Skeletal muscle satellite cell (primary cell): ENCODE measurements around the gene PIAS1.
"Not testable (repeated sequence)": the region's sequence is repeated elsewhere in the genome, so short reads cannot be mapped to it uniquely, and the experiment has no call there.

Experiments
- H3K27me3 ChIP-seq: 2 replicates; pipeline ENCODE4 v1.7.0; 2013; ENCODE audit warnings: low read length; ENCODE audit not compliant: control insufficient read depth, insufficient read depth
- H3K36me3 ChIP-seq: 2 replicates; pipeline ENCODE4 v1.7.0; 2013; ENCODE audit warnings: mild to moderate bottlenecking, control low read depth, low read length; ENCODE audit not compliant: insufficient read depth
- H3K4me1 ChIP-seq: 2 replicates; pipeline ENCODE4 v1.7.0; 2013; ENCODE audit warnings: low read length; ENCODE audit not compliant: control insufficient read depth, insufficient read depth
- H3K4me2 ChIP-seq: 2 replicates; pipeline ENCODE4 v1.7.0; 2013; ENCODE audit warnings: mild to moderate bottlenecking, low read length
- H3K4me3 ChIP-seq: 2 replicates; pipeline ENCODE4 v1.7.0; 2013; ENCODE audit warnings: low read length
- H3K9ac ChIP-seq: 2 replicates; pipeline ENCODE4 v1.7.0; 2013; ENCODE audit warnings: mild to moderate bottlenecking, low read depth, low read length, moderate library complexity
- H3K9me3 ChIP-seq: replicated peaks from 2 replicates; pipeline ENCODE4 v1.7.0; 2013; ENCODE audit warnings: mild to moderate bottlenecking, control low read depth, low read length

The PIAS1 gene

DNA sequence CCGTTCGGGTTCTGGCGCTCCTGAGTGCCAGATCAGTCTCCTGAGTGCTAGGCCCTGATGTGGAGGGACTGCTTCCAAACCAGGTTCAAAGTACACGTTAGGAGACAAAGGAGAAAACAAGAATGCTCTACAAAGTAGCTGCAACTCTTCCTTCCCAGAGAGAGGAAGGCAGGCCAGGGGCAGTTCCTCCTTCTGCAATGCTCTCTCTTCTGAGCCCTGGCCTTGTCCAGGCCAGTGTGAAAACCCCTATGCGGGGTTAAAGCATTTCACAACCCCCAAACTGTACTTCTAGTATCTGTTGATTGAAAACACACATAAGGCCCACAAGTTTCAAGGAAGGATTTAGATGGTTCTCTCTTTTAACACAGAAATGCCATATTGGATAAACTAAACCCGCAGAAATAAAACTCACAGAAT lies 160.7 kb downstream of the PIAS1 start:
- Histone ChIP-seq H3K9me3 (no peaks in the 10 kb centered on the region), H3K27me3 (no peaks in the 10 kb centered on the region), H3K4me2 (no peak overlapping the region), H3K4me3 (no peak overlapping the region), H3K4me1 (no peaks in the 10 kb centered on the region), H3K9ac (no peak overlapping the region), H3K36me3 (peaks cover 4% of the 10 kb centered on the region)

- no peak overlapping the region for H3K4me2 ChIP-seq
- H3K4me3 ChIP-seq = no peak overlapping the region
- no peaks in the 10 kb centered on the region for H3K4me1 ChIP-seq
- H3K9ac ChIP-seq = no peak overlapping the region
- H3K27me3 ChIP-seq = no peaks in the 10 kb centered on the region
- peaks cover 2% of the 10 kb centered on the region for H3K36me3 ChIP-seq
- H3K9me3 ChIP-seq = no peaks in the 10 kb centered on the region
Measured at GRCh38 chr15:68217341-68217740, 163.2 kb downstream of the PIAS1 start.

- no peak overlapping the region for H3K9ac ChIP-seq
- no peaks in the 10 kb centered on the region for H3K4me1 ChIP-seq
- no peaks in the 10 kb centered on the region for H3K27me3 ChIP-seq
- peaks cover 2% of the 10 kb centered on the region for H3K36me3 ChIP-seq
- no peaks in the 10 kb centered on the region for H3K9me3 ChIP-seq
- H3K4me3 ChIP-seq = no peak overlapping the region
- no peak overlapping the region for H3K4me2 ChIP-seq
Measured at GRCh38 chr15:68218331-68218730, 164.2 kb downstream of the PIAS1 start.

- H3K36me3 ChIP-seq = peaks cover 2% of the 10 kb centered on the region
- H3K4me2 ChIP-seq = no peak overlapping the region
- no peaks in the 10 kb centered on the region for H3K27me3 ChIP-seq
- no peak overlapping the region for H3K9ac ChIP-seq
- H3K9me3 ChIP-seq = no peaks in the 10 kb centered on the region
- no peaks in the 10 kb centered on the region for H3K4me1 ChIP-seq
- H3K4me3 ChIP-seq = no peak overlapping the region
Measured at GRCh38 chr15:68218847-68219798, 165.0 kb downstream of the PIAS1 start.

DNA sequence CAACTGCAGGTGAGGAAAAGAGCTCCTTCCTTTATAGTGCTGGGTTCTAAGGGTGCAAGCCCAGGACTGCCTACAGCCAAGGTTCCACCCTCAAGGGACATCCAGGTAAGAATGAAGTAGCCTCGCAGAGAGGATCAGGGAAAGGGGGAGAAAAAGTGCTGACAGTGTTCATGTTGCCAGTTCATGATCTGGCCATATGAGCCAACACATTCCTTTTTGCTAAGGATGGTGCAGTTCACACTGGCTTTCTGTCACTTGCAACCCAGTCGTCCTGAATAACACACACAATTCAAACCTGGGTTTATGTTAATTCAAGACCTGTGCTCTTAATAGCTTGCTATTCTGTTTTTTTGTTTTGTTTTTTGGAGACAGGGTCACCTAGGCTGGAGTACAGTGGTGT lies 166.4 kb downstream of the PIAS1 start:
- Histone ChIP-seq H3K9ac (no peak overlapping the region), H3K27me3 (no peaks in the 10 kb centered on the region), H3K9me3 (no peaks in the 10 kb centered on the region), H3K4me1 (no peaks in the 10 kb centered on the region), H3K4me3 (no peak overlapping the region), H3K4me2 (no peak overlapping the region), H3K36me3 (peaks cover 2% of the 10 kb centered on the region)

- Histone ChIP-seq H3K4me3 (no peak overlapping the region), H3K27me3 (no peaks in the 10 kb centered on the region), H3K9me3 (no peaks in the 10 kb centered on the region), H3K9ac (no peak overlapping the region), H3K4me2 (no peak overlapping the region), H3K36me3 (peaks cover 2% of the 10 kb centered on the region), H3K4me1 (no peaks in the 10 kb centered on the region)
Measured at GRCh38 chr15:68220967-68221366, 166.9 kb downstream of the PIAS1 start.

DNA sequence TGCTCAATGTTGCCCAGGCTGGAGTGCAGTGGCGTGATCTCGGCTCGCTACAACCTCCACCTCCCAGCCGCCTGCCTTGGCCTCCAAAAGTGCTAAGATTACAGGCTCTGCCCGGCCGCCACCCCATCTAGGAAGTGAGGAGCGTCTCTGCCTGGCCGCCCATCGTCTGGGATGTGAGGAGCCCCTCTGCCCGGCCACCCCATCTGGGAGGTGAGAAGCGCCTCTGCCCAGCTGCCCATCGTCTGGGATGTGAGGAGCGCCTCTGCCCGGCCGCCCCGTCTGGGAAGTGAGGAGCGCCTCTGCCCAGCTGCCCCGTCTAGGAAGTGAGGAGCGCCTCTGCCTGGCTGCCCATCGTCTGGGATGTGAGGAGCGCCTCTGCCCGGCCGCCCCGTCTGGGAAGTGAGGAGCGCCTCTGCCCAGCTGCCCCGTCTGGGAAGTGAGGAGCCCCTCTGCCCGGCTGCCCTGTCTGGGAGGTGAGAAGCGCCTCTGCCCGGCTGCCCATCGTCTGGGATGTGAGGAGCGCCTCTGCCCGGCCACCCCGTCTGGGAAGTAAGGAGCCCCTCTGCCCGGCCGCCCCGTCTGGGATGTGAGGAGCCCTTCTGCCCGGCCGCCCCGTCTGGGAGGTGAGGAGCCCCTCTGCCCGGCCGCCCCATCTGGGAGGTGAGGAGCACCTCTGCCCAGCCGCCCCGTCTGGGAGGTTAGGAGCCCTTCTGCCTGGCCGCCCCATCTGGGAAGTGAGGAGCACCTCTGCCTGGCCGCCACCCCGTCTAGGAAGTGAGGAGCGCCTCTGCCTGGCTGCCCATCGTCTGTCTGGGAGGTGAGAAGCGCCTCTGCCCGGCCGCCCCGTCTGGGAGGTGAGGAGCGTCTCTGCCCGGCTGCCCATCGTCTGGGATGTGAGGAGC lies 167.7 kb downstream of the PIAS1 start:
- H3K9me3 ChIP-seq, H3K4me3 ChIP-seq, H3K27me3 ChIP-seq, H3K36me3 ChIP-seq, H3K9ac ChIP-seq, H3K4me2 ChIP-seq, H3K4me1 ChIP-seq: not testable (repeated sequence)

DNA sequence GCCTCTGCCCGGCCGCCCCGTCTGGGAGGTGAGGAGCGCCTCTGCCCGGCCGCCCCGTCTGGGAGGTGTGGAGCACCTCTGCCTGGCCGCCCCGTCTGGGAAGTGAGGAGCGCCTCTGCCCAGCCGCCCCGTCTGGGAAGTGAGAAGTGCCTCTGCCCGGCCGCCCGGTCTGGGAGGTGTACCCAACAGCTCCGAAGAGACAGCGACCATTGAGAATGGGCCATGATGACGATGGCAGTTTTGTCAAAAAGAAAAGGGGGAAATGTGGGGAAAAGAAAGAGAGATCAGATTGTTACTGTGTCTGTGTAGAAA lies 168.3 kb downstream of the PIAS1 start:
- not testable (repeated sequence) for H3K4me2 ChIP-seq, H3K4me1 ChIP-seq, H3K9me3 ChIP-seq, H3K9ac ChIP-seq, H3K4me3 ChIP-seq, H3K27me3 ChIP-seq, H3K36me3 ChIP-seq

- Histone ChIP-seq H3K9me3 (no peaks in the 10 kb centered on the region), H3K4me2 (no peak overlapping the region), H3K36me3 (no peaks in the 10 kb centered on the region), H3K4me3 (no peak overlapping the region), H3K4me1 (peaks cover 8% of the 10 kb centered on the region), H3K27me3 (no peaks in the 10 kb centered on the region), H3K9ac (no peak overlapping the region)
Measured at GRCh38 chr15:68223171-68223570, 169.1 kb downstream of the PIAS1 start.

GRCh38 chr15:68224108-68224507 lies 170.0 kb downstream of the PIAS1 start:
- Histone ChIP-seq H3K4me2 (no peak overlapping the region), H3K4me1 (peaks cover 13% of the 10 kb centered on the region), H3K27me3 (no peaks in the 10 kb centered on the region), H3K36me3 (no peaks in the 10 kb centered on the region), H3K9ac (no peak overlapping the region), H3K4me3 (no peak overlapping the region), H3K9me3 (no peaks in the 10 kb centered on the region)

GRCh38 chr15:68224546-68225250 lies 170.6 kb downstream of the PIAS1 start:
- Histone ChIP-seq H3K27me3 (no peaks in the 10 kb centered on the region), H3K4me3 (no peak overlapping the region), H3K9ac (no peak overlapping the region), H3K4me1 (peaks cover 13% of the 10 kb centered on the region), H3K36me3 (no peaks in the 10 kb centered on the region), H3K4me2 (no peak overlapping the region), H3K9me3 (no peaks in the 10 kb centered on the region)
